CD4-positive, alpha-beta T cell treated with Interleukin-10 for 1 hour (primary cell): ENCODE results near the gene CXCR3.
"Not testable (repeated sequence)": the region's sequence is repeated elsewhere in the genome, so short reads cannot be mapped to it uniquely, and the experiment has no call there.

Experiments
- DNase-seq: peaks from one replicate; pipeline ENCODE4 v3.0.0-alpha.2; 2020

CXCR3 gene

DNA sequence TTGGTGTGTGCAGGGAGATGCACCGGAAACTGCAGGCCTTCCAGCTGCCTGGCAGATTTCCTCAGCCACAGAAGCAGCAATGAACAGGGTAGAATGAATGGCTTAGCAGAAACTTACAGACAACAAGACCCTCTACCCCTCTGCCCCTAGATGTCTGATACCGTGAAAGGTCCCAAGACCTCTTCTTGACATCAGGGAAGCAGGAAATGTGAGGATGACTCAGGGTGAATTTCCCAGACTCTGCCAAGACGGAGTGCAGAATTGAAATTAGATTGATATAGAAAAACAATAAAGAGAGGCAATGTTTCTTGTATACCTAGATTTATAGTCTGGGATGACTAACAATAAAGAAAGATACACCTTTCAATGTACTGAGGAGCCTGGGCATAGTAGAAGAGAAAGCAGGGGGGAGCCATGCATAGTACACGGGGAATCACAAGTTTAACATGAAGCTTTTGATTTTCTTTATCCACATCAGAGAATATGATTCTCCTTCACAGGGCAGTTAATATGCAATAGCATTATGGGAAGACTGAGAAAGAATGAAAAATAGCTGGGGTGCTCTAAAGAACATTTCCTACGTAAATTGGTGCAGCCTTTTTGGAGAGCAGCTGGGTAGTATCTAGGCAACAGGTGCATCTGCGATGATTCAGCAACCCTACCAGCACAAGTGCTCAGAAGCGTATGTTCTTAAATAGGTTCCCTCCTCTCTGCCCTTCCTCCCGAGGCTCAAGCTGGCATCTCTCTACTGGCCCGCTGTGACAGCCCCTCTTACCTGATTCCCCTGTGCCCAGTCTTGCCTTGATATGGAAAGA lies 18.3 kb upstream of the CXCR3 start:
- no peak for DNase-seq

DNA sequence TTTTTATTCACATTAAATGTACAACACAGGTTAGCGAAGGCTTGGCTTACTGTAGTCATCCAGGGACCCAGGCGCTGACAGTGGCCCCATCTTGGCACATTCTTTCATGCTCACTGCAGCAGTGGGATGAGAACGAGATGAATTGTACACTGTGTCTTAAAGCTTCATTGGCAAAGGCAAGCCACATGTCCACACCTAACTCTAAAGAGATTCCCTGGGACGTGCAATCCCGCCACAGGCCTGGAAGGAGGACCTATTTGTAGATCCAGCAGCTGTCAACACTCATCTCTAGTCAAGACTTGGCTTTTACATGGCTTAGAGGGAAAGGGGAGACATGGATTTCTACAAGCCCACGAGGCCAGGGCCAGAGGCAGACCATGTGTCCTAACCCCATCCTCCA lies 16.1 kb upstream of the CXCR3 start:
- DNase-seq = no peak

DNA sequence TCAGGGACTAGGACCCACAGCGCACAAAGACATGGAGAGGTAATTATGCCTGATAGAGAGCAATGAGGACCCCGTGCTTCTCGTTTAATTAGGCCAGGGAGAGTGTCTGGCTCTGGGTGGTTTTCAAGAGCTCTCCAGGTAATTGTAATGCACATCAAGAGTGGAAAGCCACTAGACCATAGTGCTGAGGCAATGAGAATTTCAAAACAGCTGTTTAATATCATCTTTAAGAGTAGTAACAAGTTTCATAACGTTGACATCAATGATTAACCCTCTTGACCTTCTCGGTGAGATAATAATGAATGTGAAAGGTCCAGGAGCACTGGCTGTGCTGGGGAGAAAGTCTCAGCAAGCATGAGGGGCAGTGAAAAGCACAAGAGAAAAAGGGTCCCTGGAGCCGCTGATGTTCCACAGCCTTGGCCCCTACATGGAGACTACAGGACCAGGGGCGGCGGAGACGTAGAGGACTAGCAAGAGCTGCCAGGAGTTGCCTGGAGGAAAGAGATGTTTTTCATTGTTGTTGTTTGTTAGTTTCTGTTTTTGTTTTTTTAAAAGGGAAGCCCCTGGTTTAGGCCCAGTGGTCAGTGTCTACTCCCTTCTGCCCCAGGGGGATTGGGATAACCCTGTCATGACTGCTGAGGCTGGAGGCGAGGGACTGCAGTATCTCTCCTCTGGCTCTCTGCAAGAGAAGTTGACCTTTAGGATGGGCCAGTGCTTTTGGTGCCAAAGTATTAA lies 14.8 kb upstream of the CXCR3 start:
- no peak for DNase-seq

DNA sequence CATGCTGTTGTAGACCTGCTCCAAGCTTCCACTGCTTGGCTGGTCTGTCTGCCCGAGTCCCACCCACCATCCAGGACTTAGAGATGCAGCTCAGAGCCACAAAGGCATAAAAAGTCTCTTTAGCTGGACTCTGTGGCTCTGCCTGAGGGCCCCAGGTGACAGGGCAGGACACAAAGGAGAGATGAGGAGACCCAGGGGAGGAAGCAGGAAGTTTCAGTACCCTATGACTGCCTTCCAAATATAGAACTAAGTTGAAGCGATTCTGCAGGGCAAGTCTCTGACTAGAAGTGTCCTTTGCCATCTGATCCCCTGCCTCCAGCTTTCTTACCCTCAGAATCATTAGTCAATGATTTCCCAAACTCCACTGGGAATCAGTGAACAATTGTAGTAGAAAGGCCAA lies 11.2 kb upstream of the CXCR3 start:
- DNase-seq = no peak

DNA sequence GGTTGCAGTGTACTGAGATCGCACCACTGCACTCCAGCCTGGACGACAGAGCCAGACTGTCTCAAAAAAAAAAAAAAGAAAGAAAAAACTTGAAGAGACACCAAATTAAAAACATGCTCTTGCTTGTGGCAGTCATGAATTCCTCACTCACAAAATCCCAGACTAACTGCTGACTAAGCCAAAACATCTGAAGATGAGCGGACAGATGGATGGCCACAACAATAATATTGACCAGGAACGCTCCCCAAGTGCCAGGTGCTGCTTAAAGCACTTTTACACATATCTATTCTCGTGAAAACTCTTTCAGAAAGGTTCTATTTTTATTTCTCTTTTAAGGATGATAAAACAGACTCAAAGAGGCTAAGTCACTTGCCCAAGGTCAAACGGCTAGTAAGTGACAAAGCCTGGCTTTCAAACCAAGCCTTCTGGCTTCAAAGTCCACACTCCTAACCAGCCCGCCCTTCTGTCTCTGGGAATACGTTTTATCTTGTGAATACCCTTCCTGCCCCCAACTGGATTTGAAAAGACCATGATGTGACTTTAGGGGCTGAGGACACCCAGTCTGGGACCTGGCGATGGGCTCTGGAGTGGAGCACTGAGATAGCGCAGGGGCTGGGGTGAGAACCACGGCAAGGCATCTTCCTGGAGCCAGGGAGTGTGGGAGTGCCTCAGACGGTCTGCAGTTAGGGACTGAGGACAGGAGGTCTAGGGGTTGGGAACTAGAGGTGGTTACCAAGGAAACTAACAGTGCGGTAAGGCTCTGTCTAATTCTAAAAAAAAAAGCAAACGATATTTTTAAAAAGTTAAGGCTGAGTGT lies 9.5 kb upstream of the CXCR3 start:
- DNase-seq = no peak

DNA sequence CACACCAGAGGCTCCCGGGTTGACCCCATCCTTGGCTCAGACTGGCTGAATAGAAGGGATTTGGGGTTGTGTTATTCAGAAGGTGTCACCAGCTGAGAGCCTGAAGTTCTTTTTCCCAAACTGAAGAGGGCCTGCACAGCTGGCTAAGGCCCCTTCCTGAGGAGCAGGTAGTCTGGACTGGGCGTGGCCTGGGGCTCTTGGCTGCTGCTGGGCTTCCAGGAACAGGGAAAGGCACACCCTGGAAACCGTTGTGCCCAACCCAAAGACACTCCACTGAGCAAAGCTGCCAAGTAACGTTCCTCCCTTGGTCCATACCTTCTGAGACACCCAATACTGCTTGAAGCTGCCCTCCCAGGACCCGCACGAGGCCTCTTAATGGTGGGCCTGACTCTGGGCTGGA lies 8.3 kb upstream of the CXCR3 start:
- DNase-seq = no peak

DNA sequence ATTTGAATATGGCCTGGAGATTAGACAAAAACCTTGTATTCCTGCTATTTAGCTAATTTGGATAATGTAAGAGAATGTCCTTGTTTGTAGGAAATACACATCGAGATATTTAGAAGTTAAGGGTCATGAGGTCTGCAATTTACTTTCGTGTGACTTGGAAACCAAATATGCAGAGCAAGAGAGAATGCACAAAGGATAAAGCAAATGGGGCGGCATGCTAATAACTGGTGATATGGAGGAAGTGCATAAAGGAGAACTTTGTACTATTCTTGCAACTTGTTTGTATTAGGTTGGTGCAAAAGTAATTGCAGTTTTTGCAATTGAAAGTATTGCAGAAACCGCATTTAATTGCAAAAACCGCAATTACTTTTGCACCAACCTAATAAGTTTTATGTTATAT lies 7.2 kb upstream of the CXCR3 start:
- no peak for DNase-seq

DNA sequence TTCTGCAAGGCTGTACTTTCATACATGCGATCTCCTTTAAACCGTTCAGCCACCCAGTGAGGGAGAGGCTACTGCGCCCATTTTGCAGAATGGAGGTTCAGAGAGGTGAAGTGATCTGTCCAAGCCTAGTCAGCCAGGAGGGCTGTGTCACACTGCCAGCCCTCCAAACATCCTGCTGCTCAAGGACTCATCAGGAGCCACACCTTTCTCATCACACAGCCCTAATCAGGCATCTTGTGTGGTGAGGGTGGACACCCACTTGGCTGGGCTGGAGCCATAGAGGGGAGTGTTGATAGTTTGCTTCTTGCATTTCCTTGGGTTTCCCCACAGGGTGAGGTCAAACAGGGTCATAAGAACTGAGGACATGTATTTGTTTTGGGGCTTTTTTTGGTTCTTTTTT lies 5.4 kb upstream of the CXCR3 start:
- DNase-seq = peak; percentile 40

DNA sequence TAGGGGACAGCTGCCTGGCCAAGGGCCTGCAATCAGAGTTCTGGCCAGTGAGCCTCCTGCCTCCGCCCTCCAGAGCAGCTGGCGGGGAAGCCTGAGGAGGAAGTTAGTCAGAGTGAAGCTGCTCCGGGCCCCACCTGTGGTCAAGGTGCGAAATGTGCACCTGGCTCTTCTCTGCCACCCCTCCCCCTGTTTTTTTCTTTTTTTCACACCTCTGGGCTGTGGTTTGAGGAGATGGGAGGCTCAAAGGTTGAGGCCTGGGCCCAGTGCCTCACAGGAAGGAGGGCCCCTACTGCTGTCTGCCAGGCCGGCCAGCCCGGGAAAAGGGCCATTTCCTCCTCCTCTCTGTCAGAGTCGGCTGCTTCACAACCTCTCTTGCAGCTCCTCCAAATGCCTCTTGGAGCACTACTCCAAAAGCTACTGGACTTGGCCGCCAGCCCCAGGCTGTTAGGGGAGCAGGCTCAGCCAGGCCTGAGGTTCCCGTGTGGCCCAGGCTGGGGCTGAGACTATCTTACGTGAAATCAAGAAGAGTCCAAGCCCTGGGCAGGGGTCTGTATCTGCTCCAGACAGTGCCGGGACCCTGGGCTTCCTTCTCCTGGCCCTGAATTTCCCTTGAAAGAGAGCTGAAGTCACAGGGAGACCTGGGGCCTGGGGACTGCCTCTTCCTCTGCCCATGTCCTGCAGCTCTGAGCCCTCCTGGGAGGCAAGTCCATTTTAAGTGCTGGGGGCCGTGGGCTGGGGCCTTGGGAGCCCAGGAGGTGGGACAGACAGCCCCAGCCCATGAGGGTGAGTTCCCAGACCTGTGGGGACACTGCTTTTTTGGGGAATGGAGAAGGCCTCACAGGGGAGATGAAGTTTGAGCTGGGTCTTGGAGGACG lies 4.5 kb upstream of the CXCR3 start:
- peak; percentile 83 for DNase-seq

DNA sequence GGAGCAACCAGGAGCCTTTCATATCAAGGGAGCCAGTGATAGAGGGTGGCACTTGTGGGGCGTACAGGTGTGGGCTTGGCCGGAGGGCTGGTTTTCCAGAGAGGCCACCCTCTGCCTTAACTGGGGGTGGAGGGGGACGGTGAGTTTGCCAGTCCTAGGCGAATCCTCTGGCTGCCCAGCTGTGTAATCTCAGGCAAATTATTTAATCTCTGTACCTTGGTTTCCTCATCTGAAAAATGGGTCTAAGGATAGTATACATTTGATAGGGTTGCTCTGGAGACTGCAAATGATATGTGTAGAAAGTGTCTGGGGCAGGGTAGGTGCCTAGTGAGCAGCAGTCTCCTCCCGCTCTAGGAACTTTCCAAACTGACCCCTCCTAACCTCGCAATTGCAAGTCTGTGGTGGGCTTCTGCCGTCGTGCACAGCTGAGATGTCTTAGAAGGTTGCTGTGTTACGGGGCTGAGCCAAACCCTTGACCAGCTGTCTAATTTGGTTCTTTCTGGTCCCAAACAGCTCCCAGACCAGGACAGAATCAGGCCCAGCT lies 3.8 kb upstream of the CXCR3 start:
- no peak for DNase-seq

DNA sequence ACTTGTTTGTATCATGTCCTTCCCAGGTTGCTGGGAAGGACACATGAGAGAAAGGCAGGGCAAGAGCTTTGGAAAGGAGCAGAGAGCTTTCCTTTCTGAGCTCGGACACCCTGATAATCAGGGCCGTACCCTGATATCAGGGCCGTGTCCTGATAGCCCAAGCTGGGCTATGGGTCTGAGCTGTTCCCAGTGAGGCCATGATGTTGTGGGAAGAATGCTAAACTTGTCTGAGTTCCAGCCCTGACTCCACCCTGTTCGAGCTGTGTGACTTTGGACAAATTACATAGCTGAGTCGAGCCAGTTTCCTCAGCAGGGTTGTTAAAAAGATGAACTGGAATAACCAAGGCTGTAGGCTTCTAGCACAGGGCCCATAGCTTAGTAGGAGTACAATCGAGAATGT lies 3.3 kb upstream of the CXCR3 start:
- DNase-seq = no peak

DNA sequence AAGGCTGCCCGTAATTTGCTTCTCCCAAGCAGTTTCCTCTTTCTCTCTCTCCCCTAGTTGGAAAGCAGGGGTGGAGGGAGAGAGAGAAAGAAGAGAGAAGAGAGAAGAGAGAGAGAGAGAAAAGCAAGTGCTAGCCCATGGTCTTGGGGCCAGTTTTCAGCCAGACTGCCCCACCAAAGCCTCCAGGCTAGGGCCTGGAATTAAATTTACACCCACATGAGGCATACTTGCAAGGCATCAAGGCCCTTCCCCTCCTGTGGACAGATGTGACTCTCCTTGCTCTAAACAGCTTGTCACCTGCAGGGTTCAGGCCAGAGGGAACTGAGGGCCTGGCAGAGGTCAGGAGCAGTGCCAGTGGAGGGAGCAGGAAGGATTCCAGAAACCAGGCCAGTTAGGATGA lies 1.7 kb upstream of the CXCR3 start:
- DNase-seq = no peak

DNA sequence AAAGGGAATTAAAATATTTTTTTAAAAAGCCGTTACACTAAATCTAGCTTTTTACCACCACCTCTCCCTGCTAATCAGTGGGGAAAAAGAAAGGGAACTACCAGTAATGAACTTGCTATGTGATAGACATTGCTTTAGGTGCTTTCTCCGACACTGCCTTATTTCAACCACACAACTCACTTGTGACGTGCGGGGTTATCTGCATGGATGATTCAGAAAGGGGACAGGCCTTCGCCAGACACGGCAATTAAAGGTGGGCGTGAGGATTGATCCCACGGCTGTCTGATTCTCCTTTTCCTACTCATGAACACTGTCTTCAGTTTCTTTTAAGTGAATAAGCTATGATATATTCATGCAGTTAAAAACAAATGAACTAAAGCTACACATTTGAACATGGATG lies 882 bp upstream of the CXCR3 start:
- peak; percentile 57 for DNase-seq

DNA sequence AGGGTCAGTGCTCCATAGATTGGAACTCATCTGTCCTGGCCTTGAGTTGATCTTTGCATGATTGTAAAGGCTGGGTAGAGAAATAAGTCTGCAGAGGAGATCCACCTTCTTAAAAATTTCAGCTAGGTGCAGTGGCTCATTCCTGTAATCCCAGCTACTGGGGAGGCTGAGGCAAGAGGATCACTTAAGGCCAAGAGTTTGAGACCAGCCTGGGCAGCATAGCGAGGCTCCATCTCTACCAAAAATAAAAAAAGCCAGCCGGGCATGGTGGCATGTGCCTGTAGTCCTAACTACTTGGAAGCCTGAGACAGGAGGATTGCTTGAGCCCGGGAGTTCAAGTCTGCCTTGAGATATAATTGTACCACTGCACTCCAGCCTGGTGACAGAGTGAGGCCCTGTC lies 476 bp upstream of the CXCR3 start:
- no peak for DNase-seq

DNA sequence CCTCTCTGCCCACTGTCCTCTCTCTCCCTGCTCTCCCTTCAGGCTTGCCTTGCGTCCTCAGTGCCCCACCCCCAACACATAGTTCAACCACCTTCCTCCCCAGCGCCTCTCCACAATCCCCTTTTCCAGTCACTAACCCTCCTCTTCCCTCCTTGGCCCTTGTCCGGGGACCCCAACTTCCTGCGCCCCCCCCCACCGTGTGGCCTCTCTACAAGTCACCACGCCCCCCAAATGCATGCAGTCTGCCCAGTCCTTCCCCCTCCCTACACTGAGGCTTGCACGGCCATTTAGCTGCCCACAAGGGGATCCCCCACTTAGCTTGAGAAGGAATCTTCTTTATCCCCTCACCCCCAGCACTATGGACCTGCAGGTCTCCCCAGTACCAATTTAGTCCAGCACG lies 569 bp downstream of the CXCR3 start:
- no peak for DNase-seq

DNA sequence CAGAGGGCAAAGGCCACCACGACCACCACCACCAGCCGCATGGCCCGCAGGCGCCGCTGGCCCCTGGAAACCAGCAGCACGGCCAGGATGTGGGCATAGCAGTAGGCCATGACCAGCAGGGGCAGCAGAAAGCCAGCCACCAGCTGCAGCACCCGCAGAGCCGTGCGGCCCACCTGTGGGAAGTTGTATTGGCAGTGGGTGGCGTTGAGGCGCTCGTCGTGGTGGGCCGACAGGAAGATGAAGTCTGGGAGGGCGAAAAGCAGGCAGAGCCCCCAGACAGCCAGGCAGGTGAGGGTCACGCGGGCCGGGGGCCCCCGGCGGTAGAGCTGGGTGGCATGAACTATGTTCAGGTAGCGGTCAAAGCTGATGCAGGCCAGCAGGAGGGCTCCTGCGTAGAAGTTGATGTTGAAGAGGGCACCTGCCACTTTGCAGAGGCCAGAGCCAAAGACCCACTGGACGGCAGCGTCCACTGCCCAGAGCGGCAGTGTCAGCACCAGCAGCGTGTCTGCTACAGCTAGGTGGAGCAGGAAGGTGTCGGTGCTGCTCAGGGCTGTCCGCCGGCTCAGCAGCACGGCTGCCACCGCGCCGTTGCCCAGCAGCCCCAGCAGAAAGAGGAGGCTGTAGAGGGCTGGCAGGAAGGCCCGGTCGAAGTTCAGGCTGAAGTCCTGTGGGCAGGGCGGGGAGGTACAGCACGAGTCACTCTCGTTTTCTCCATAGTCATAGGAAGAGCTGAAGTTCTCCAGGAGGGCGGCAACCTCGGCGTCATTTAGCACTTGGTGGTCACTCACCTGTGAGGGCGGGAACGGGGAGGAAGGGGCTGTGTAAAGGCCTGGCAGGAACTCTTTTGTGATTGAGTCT lies 1.4 kb downstream of the CXCR3 start:
- peak; percentile 41 for DNase-seq

DNA sequence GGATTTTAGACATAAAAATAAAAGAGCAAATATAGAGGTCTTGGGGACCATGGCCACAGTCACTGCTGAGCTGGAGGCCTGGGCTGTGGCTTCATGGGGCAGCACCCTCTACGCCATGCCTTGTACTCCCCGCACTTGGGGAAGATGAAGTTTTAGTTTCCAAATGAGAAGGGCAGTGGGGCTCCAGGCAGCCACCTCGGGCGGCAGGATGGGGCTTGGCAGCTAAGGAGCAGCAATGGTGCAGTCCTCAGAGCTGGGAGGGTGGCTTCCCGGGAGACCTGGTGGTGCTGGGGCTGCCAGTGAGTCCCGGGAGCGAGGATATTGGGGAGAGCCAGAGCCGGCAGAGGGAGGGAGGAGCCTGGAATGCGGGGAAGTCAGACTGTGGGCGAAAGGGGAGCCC lies 2.4 kb downstream of the CXCR3 start:
- DNase-seq = no peak

DNA sequence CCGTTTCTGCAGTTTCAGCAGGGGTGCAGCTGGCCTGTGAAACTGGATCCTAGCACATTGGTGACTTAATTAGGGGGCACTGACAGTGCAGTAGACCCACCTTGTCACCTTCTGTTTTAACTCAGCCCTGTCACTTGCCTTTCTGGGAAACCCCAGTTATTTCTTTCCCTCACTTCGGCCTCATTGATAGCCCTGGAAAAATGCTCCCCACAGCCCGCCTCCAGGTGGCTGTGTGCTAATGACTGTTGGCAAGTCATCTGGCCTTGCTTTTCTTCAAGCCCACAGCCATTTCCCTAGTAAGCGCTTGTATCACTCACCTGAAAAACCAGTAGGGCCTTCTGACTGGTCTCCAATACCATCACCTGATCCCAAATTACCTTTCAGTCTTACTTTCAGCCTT lies 3.3 kb downstream of the CXCR3 start:
- no peak for DNase-seq

DNA sequence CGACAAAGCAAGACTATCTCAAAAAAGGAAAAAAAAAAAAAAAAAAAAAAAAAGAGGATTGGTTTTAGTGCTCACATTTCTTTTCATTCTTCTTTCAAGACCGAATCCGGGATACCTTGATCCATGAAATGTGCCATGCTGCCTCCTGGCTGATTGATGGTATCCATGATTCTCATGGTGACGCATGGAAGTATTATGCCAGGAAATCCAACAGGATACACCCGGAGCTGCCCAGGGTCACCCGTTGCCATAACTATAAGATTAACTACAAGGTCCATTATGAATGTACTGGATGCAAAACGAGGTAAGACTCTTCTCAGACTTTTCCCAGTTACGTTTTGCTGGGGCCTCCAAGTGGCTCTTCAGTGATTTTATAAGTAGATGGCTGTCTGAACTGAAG lies 6.1 kb downstream of the CXCR3 start:
- DNase-seq = no peak

DNA sequence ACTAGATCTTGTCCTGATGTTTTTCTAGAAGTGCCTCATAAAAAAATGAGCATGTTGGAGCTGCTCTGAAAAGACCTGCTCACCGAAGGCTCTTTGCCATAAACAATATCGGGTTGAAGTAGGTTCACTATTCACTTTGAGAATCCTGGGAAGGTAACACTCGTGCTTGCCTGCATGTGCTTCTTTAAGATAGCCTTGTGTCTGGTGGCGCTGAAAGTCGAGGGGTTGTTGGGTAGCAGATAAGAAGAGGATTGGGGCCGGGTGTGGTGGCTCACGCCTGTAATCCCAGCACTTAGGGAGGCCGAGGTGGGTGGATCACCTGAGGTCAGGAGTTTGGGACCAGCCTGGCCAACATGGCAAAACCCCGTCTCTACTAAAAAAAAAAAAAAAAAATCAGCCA lies 6.6 kb downstream of the CXCR3 start:
- DNase-seq = not testable (repeated sequence)

DNA sequence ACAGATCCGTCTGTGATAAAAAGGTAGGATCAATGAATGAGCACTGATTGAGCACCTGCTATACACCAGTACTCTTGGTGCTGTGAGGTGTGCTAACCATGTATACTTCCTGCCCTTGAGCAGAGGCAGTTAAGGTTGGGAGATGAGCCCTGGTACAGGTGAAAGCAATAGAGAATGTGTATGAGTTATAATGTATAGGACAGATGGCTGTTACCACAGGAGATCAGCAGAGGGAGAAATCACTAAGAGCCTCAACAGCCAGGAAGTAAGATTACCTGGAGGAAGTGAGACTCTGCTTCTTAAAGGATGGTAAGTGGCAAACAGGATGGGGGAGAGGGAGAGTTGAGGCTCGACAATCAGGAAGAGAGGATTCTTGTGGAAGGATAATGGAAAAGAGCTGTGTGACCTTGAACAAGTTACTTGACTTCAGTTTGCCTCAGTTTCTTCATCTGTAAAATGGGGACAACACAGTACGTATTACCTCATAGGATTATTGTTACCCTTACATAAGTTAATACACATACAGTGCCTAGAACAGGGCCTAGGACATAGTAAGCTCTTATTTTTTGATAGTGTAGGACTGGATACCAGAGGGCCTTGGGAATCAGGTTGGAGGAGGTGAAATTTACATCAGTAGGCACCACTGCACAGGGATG lies 9.1 kb downstream of the CXCR3 start:
- no peak for DNase-seq
